Urinary bladder (tissue), 4 donors: ENCODE measurements around the gene GLIS2. TPM values are rescaled to one million over a fixed set of nuclear protein-coding genes. Genes with fewer than 3 reads are reported as not detected.

Source experiments
- DNase-seq: peaks from one replicate; pipeline ENCODE4 v3.0.0-alpha.2; 2015; ENCODE audit errors: extremely low spot score
- H3K27ac ChIP-seq: one replicate; pipeline ENCODE4 v1.5.1; 2013; ENCODE audit warnings: low read depth, mild to moderate bottlenecking, moderate library complexity
- H3K36me3 ChIP-seq: one replicate; pipeline ENCODE4 v1.6.1; 2013; ENCODE audit warnings: mild to moderate bottlenecking, moderate library complexity; ENCODE audit not compliant: insufficient read depth
- H3K4me1 ChIP-seq: one replicate; pipeline ENCODE4 v1.6.1; 2013; ENCODE audit warnings: mild to moderate bottlenecking, moderate library complexity; ENCODE audit not compliant: insufficient read depth
- H3K4me3 ChIP-seq: one replicate; pipeline ENCODE4 v1.5.1; 2013; ENCODE audit warnings: low read depth, low read length
- WGBS: extraction: QIAGEN DNeasy Blood & Tissue Kit; methylation state at CpG from one replicate; pipeline ENCODE4 v1.1.7; 2013; 5-methylcytosine and 5-hydroxymethylcytosine counted together
- polyA plus RNA-seq: library from polyadenylated mRNA; stranded (reverse); fragments of 200-250 nt; gene quantifications from one replicate; pipeline ENCODE4 v1.2.3, GENCODE V29; 2013
- total RNA-seq: library from RNA; depleted of rRNA; stranded (reverse); fragments of >200 nt; gene quantifications from one replicate; pipeline ENCODE4 v1.2.3, GENCODE V29; 2014
- donor health status: healthy with polysubstance abuse.
- donor health status: healthy.

Gene GLIS2
- total RNA-seq (6.1 TPM), polyA plus RNA-seq (22.1 TPM)

DNA sequence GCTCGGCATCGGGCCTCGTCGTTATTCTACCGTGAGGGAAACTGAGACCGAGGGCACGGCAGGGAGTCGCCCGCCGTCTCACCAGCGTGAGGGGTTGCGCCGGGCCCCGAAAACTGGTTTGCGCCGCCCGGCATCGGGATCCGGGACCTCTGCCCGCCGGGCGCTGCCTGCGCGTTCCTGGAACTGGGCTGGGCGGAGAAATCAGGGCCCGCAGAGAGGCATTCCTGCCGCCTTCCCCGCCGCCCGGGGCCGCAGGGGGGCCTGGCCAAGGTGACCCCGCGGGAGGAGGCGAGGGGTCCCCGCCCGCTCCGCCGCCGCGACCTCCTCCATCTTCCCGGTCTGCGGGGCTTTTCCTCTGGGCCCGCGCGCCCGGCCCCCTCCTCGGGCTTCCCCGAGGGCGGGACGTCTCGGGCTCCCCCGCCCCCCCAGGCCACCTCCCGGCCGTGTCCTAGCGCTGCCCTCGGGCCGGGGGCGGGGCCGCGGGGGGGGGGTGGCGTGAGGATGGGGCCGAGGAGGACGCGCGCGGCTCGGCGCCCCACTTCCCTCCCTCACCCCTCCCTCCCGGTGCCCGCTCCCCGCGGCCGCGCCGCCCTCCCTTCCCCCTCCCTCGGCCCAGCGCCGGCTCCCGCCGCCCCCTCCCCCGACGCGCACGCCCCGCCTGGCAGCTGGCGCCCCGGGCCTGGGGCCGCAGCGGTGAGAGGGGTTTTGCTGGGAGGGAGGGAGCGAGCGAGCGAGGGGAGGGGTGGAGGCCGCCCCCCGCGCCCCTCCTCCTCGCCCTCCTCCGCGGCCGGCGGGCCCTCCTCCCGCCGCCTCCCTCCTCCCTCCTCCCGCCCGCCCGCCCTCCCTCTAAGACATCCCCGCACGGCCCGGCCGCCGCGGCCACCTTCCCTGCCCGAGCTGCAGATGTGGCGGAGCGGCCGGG, at the start of gene GLIS2:
Gene GLIS2, plus strand, starts transcription at position 882 of the 922 bp plus-strand sequence. CDS start 16,214 bp downstream, outside the sequence.
- H3K27ac ChIP-seq: peak within 1 kb of the TSS; percentile 80
- no peaks in the 10 kb centered on the region for H3K36me3 ChIP-seq
- peak within 1 kb of the TSS; percentile 71 for H3K4me3 ChIP-seq
- under 1% methylated on average over 104 of the region's 115 CpGs for WGBS
- peaks cover under 1% of the 10 kb centered on the region for H3K4me1 ChIP-seq
- DNase-seq: no peak

DNA sequence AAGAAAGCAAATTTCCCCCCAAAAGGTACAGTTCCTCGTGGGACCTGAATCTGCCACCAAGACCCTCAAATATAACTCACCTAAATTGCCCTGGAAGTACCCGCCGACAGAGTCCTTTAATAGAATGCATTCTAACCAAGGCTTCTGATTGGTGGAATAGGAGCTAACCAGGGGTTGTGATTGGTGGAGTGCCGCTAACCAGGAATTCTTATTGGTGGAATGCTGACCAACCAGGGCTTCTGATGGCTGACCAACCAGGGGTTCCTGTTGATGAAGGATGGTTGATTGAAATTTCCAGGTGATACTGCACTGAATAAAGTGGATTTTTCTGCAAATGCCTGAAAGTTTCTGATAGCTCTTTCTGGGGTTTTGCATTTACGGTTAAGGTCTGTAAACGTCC, 49.5 kb upstream of the GLIS2 start:
- 90% methylated on average over 6 of the region's 6 CpGs for WGBS
- H3K27ac ChIP-seq: no peak overlapping the region
- no peaks in the 10 kb centered on the region for H3K36me3 ChIP-seq

DNA sequence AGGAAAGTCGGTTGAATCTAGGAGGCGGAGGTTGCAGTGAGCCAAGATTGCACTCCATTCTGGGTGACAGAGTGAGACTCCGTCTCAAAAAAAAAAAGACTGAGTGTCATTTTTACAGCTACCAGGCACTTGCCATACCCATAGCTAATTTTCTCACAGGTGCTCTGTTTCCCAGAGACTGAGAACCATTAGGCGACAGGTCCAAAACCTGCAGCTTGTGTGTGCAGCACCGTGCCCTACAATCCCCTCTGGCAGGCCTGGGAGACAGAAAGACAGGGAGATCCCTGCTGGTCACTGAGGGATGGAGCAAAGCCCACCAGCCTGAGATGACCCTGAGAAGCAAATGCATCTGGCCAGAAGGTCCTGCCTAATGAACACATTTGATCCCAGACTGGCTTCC, 45.8 kb upstream of the GLIS2 start:
- WGBS: 84% methylated on average over 5 of the region's 5 CpGs
- no peaks in the 10 kb centered on the region for H3K4me1 ChIP-seq
- no peak overlapping the region for H3K4me3 ChIP-seq
- no peaks in the 10 kb centered on the region for H3K36me3 ChIP-seq
- DNase-seq: no peak
- H3K27ac ChIP-seq: no peak overlapping the region

More for the DNA sequence above, 49.5 kb upstream of the GLIS2 start:
- Histone ChIP-seq H3K4me3 (no peak overlapping the region), H3K4me1 (no peaks in the 10 kb centered on the region)
- DNase-seq: no peak

DNA sequence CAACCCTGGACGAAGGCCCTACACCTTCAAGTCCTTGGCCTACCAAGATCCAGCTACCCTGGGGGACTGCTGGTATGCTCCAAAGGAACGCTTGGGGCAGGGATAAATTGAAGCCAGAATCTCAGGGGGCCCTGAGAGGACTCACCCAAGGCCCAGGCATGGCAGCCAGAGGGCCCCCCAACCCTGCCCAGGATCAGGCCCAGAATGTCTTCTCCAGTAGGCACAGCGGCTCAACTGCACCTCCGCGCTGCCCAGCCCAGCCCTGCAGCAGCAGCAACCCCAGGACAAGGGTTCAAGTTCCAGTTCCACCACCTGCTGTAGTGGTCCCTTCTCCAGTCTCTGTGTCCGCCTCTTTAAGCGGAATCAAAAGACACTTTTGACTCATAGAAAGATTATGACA, 45.3 kb upstream of the GLIS2 start:
- 86% methylated on average over 7 of the region's 7 CpGs for WGBS
- Histone ChIP-seq H3K27ac (no peak overlapping the region), H3K4me1 (no peaks in the 10 kb centered on the region), H3K36me3 (no peaks in the 10 kb centered on the region), H3K4me3 (no peak overlapping the region)
- no peak for DNase-seq

DNA sequence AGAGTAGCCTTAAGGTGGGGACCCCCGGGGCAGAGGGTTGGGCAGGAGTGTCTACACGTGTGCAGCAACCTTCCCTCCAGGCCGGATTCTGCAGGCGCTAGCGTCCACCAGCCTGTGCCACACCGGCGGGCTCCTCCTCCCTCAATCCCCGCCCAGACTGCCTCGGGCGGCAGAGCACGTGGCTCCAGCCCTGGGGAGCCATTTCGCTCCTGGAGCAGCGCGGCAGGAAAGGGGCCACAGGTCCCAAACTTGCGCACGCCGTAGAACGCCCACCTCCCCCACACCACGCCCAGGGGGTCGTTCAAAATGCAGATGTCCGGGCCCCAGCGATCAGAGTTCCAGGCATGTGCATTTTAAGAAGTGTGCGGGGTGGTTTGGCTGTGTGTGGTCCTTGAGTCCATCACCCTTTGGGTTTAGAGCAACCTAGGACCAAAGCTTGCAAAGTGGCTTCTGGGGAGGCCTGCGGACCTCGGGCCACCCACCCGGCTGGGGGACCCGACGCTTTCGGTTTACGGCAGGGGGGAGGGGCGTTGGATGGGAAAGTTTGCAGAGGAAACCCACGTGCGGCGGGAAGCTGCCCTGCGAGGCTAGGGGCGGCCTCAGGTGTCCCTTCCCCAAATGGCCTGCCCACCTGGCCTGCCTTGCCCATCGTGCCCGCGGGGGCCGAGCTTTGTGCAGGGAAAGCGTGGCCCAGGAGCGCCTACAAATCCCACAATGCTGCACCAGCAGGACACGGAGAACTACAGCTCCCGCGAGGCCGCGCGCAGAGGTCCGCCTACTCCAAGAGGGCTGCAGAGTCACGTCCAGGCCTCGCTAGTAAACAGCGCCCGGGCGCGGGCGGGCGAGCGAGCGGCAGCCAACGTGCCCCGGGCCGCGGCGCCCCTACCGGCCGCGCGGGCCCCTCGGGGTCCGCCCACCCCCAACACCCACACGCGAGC, 44.4 kb upstream of the GLIS2 start:
- H3K4me1 ChIP-seq: no peaks in the 10 kb centered on the region
- H3K27ac ChIP-seq: peak overlapping the region; percentile 47
- peak overlapping the region; percentile 97 for H3K4me3 ChIP-seq
- WGBS: under 1% methylated on average over 72 of the region's 72 CpGs
- no peaks in the 10 kb centered on the region for H3K36me3 ChIP-seq
- DNase-seq: peak; percentile 79

DNA sequence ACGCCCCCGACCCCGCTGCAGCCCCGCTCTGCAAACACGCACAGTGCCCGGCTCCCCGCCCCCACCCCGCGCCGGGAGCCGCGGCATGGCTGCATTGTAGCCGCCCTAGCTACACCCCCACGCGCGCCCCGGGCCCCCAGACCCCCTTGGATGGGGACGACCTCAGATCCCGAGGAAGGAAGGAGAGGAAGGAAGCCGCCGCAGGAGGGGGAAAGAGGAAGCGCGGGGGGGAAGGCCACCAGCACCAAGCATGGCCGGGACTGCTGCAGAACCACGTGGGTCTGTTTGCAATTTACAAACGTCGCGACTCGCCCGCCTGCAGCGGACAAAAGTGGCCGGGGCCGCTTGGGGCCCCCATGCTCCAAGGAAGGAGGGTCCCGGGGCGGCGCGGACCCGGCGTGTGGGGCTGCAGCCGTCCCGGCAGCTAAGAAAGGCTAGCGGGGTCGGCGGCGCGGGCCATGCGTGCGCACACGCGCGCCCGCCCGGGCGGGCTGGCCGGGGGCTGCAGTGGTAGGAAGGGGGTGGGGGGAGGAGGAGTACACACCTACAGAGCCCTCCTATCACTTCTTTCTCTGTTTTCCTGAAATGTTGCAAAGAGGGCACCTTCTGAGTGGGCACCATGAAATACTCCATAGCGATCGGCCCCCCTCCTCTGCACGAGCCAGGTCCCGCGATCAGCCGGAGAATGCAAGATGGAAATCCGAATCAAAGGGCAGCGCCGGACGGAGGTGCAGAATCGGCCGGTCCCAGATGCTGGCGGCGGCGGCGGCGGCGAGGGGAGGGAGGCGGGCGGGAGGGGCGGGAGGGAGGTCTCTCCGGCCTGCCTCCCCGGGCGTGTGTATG, 43.5 kb upstream of the GLIS2 start:
- WGBS: under 1% methylated on average over 78 of the region's 79 CpGs
- peak overlapping the region; percentile 97 for H3K4me3 ChIP-seq
- no peak overlapping the region for H3K27ac ChIP-seq
- H3K36me3 ChIP-seq: no peaks in the 10 kb centered on the region
- no peak for DNase-seq
- H3K4me1 ChIP-seq: no peaks in the 10 kb centered on the region

DNA sequence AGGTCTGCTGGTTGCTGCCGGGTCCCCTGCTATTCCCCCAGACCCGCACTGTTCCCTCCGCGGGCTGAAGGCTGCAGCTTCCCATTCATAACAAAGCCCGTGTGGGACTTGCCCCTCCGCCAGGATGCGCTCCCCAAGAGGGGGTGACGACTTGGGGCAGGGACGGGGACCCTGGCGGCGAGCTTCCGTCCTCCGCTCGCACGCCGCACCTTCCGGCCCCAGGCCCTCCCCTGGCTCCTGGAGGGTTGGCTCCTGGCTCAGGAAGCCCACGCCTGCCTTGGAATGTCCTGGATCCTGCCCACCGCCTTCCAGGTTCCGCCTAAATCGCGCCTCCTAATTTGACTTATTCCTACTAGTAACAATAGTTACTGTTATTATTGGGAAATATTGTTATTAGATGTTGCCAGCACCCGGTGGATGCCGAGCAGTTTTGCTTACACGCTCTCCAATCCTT, 42.0 kb upstream of the GLIS2 start:
- peak overlapping the region; percentile 84 for H3K27ac ChIP-seq
- H3K4me1 ChIP-seq: no peaks in the 10 kb centered on the region
- no peaks in the 10 kb centered on the region for H3K36me3 ChIP-seq
- peak overlapping the region; percentile 97 for H3K4me3 ChIP-seq
- WGBS: 1% methylated on average over 25 of the region's 25 CpGs
- no peak for DNase-seq

DNA sequence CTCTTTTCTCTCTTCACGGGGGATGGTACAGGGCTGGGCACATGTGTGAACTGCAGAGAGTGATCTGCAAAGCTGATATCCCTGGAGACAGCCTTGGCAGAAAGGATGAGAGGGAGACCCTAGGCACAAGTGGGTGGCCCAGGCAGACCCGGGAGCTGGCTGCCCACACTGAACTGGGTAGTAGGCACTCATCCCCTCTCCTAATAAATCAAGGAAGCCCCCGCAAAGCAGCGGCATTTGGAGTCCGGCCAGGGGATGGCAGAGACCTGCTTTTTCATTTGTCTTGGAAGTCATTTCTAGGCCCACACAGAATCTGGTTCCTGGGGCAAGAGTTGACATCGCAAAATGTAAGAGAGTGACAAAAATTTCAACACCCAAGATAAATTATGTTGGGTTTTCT, 40.0 kb upstream of the GLIS2 start:
- DNase-seq: no peak
- 80% methylated on average over 6 of the region's 6 CpGs for WGBS
- Histone ChIP-seq H3K27ac (no peak overlapping the region), H3K36me3 (no peaks in the 10 kb centered on the region), H3K4me3 (no peak overlapping the region), H3K4me1 (no peaks in the 10 kb centered on the region)

DNA sequence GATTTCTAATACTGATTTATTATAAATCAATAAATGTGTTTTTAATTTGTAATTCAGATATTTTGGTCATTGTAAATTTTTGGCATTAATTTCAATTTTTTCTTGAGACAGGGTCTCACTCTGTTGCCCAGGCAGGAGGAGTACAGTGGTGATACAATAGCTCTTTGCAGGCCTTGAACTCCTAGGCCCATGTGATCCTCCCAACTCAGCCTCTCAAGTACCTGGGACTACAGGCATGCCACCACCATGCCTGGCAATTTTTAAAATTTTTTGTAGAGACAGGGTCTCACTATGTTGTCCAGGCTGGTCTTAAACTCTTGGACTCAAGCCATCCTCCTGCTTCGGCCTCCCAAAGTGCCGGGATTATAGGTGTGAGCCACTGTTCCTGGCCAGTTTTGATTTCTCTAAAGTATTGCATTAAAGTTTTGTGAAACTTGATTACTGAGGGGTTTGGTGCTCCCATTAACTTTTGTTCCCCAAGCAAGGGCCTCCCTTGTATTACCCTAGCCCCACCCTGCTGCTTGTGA, 37.8 kb upstream of the GLIS2 start:
- H3K27ac ChIP-seq: no peak overlapping the region
- H3K4me3 ChIP-seq: no peak overlapping the region
- no peaks in the 10 kb centered on the region for H3K4me1 ChIP-seq
- DNase-seq: no peak
- 93% methylated on average over 2 of the region's 2 CpGs for WGBS
- no peaks in the 10 kb centered on the region for H3K36me3 ChIP-seq

DNA sequence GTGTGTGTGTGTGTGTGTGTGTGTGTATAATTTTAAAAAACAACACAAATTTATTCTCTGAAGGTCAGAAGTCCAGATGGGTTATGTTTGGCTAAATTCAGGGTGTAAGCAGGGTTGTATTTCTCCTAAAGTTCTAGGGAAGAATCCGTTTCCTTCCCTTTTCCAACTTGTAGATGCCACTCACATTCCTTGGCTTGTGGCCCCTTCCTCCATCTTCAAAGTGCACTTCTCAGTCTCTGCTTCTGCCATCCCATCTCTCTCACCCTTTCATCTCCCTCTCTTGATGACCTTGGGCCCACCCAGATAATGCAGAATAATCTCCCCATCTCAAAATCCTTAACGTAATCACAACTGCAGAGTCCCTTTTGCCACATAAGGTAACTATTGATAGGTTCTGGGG, 35.2 kb upstream of the GLIS2 start:
- H3K27ac ChIP-seq: no peak overlapping the region
- no peaks in the 10 kb centered on the region for H3K4me1 ChIP-seq
- H3K4me3 ChIP-seq: no peak overlapping the region
- DNase-seq: no peak
- H3K36me3 ChIP-seq: no peaks in the 10 kb centered on the region
- WGBS: 92% methylated on average over 2 of the region's 2 CpGs

DNA sequence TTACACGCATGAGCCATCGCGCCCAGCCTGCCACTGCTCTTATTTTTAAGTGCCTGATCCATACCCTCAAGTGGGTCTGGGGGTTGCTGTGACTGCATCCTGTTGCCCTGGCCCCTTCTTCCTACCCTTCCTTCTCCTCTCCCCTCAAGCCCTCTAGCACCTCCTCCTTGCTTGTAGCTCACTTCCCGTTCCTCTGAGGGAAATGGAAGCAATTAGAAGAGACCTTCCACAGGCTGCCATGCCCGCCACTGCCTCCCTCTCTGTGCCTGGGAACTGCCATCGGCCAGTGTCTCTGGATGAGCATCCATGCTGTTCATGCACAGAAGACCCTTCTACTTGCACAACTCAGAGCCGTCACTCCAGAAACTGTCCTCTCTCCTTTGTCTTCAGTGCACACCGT, 32.4 kb upstream of the GLIS2 start:
- no peaks in the 10 kb centered on the region for H3K36me3 ChIP-seq
- WGBS: 75% methylated on average over 8 of the region's 8 CpGs
- no peaks in the 10 kb centered on the region for H3K4me1 ChIP-seq
- H3K27ac ChIP-seq: no peak overlapping the region
- no peak overlapping the region for H3K4me3 ChIP-seq
- DNase-seq: no peak

DNA sequence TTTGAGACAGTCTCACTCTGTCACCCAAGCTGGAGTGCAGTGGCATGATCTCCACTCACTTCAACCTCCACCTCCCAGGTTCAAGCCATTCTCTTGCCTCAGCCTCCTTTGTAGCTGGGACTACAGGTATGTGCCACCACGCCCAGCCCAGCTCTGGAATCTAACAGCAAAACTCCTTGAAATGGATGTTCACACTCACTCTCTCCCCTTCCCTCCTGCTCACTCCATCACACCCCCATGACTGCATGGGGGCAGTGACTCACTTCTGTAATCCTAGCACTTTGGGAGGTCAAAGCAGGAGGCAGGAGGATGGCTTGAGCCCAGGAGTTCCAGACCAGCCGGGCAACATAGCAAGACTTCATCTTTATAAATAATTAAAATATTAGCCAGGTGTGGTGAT, 31.9 kb upstream of the GLIS2 start:
- no peak for DNase-seq
- Histone ChIP-seq H3K4me3 (no peak overlapping the region), H3K36me3 (no peaks in the 10 kb centered on the region), H3K4me1 (no peaks in the 10 kb centered on the region), H3K27ac (no peak overlapping the region)
- WGBS: 73% methylated on average over 2 of the region's 2 CpGs

DNA sequence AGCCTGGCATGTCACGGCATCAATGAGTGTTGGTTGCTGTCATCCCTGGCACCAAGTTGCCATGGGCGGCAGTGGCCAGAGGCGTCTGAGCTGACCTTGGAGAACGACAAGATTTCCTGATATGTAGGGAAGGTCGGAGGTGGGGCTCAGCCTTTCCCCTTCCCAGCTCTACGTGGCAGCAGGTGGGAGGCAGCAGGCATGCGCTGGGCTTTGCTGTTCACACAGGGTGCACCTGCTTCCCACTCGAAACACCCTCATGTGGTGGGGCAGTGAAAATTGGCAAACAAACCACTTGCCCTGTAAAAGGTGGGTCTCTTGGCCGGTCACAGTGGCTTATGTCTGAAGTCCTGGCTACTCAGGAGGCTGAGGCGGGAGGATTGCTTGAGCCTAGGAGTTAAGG, 30.7 kb upstream of the GLIS2 start:
- no peak overlapping the region for H3K27ac ChIP-seq
- H3K4me1 ChIP-seq: no peaks in the 10 kb centered on the region
- no peak overlapping the region for H3K4me3 ChIP-seq
- 82% methylated on average over 10 of the region's 10 CpGs for WGBS
- no peak for DNase-seq
- no peaks in the 10 kb centered on the region for H3K36me3 ChIP-seq
